ENCODE results near the gene RPS5. TPM values are rescaled to one million over a fixed set of nuclear protein-coding genes. Genes with fewer than 3 reads are reported as not detected.
"Not testable (repeated sequence)": the region's sequence is repeated elsewhere in the genome, so short reads cannot be mapped to it uniquely, and the experiment has no call there.

The RPS5 gene
- total and polyA plus RNA-seq, 4 donors: 609 to 1,636 (median 1,064) TPM

DNA sequence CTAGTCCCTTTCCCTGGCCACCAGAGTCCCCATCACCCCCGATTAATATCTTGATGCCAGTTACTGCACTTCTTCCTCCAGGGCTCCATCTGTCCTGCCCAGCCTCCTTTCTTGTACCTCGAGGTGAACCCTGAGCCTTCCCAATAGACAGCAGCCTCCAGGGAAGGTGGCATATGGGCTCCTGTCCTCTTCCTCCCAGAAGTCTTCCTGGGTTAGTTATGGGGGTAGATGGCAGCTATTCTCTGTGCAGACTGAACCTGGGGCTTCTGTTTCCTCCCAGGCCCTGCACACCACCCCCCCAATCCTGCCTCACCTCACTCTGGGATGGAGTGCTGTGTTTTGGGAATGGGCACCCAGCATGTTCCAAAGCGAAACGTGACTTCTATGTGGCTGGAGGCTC lies 11.0 kb downstream of the RPS5 start:
- ATAC-seq (ENCODE audit: low FRiP score): no peak
- intact Hi-C loops (cut with DNase I): no loop called here
- Histone ChIP-seq H3K9me3 (ENCODE audit: control insufficient read depth, low read length) (no peaks in the 10 kb centered on the region), H3K36me3 (ENCODE audit: control insufficient read depth in 1 of 2, insufficient read depth in 2 of 2, low read length in 1 of 2) (peaks cover 3 to 12% of the 10 kb centered on the region in 2 donors), H3K27ac (ENCODE audit: low read depth in 1 of 2, low read length in 2 of 2) (no peak overlapping the region), H3K27me3 (ENCODE audit: control insufficient read depth in 1 of 2, insufficient read depth in 2 of 2, low read length in 1 of 2) (no peaks in the 10 kb centered on the region), H3K4me3 (ENCODE audit: low read length in 2 of 2) (no peak overlapping the region), H3K4me1 (ENCODE audit: control insufficient read depth in 1 of 2, insufficient read depth in 2 of 2, low read length in 2 of 2) (no peaks in the 10 kb centered on the region)
- DNase-seq: peak in 1 of 2 donors; percentile 13
- 82% methylated on average over 4 of the region's 4 CpGs for WGBS, 2 donors

DNA sequence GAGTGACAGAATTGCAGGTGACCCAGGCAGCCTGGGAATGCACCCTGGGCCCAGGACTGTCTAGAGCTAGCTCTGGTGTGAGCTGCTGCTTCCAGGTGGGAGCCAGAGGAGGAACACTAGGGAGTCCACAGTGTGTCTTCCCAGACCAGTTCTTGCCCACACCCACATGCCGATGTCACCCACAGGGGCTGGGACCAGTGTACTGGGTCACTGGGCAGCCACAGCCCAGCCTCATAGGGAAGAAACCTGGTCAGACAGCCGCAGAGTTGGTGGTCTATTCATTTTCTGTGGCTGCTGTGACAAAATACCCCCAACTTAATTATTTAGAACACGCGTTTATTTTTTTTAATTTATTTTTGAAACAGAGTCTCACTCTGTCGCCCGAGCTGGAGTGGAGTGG lies 11.5 kb downstream of the RPS5 start:
- no peaks in the 10 kb centered on the region for H3K4me1 ChIP-seq (ENCODE audit: control insufficient read depth in 1 of 2, insufficient read depth in 2 of 2, low read length in 2 of 2)
- H3K27ac ChIP-seq (ENCODE audit: low read depth in 1 of 2, low read length in 2 of 2): no peak overlapping the region
- peaks cover 0 to 9% of the 10 kb centered on the region in 2 donors for H3K36me3 ChIP-seq (ENCODE audit: control insufficient read depth in 1 of 2, insufficient read depth in 2 of 2, low read length in 1 of 2)
- no peaks in the 10 kb centered on the region for H3K9me3 ChIP-seq (ENCODE audit: control insufficient read depth, low read length)
- ATAC-seq (ENCODE audit: low FRiP score): no peak
- no peak overlapping the region for H3K4me3 ChIP-seq (ENCODE audit: low read length in 2 of 2)
- H3K27me3 ChIP-seq (ENCODE audit: control insufficient read depth in 1 of 2, insufficient read depth in 2 of 2, low read length in 1 of 2): no peaks in the 10 kb centered on the region
- peak in 1 of 2 donors; percentile 37 for DNase-seq
- 90 to 91% methylated on average over 6 of the region's 6 CpGs for WGBS, 2 donors
- intact Hi-C loops (cut with DNase I): no loop called here

DNA sequence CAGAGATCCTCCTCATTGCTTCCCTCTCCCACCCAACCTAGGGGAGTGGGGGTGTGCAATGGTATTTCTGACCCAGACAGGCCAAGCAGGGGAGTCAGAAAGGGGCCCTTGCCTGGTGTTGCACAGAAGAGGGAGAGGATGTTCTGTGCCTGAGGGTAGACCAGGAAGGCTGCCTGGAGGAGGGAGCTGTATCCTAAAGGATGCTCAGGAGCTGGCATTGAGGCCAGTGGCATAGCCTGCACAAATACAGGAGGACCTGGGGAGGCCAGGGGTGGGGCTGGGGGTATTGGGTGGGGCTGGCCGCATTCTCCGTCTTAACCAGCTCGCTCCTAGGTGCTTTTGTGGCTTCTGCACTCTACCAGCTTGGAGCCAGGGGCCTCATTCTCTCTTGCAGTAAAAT lies 12.8 kb downstream of the RPS5 start:
- DNase-seq (peak in 1 of 2 donors; percentile 39), ATAC-seq (ENCODE audit: low FRiP score) (no peak)
- 94 to 98% methylated on average over 3 of the region's 3 CpGs for WGBS, 2 donors
- intact Hi-C loops (cut with DNase I): loop anchor here in 1 of 2 donors (5.0 kb wide), 1 partner anchor 42 kb away; the partner anchor contains the start of gene ZNF132
- Histone ChIP-seq H3K27ac (ENCODE audit: low read depth in 1 of 2, low read length in 2 of 2) (no peak overlapping the region), H3K4me1 (ENCODE audit: control insufficient read depth in 1 of 2, insufficient read depth in 2 of 2, low read length in 2 of 2) (no peaks in the 10 kb centered on the region), H3K36me3 (ENCODE audit: control insufficient read depth in 1 of 2, insufficient read depth in 2 of 2, low read length in 1 of 2) (no peaks in the 10 kb centered on the region), H3K27me3 (ENCODE audit: control insufficient read depth in 1 of 2, insufficient read depth in 2 of 2, low read length in 1 of 2) (no peaks in the 10 kb centered on the region), H3K4me3 (ENCODE audit: low read length in 2 of 2) (no peak overlapping the region), H3K9me3 (ENCODE audit: control insufficient read depth, low read length) (no peaks in the 10 kb centered on the region)

DNA sequence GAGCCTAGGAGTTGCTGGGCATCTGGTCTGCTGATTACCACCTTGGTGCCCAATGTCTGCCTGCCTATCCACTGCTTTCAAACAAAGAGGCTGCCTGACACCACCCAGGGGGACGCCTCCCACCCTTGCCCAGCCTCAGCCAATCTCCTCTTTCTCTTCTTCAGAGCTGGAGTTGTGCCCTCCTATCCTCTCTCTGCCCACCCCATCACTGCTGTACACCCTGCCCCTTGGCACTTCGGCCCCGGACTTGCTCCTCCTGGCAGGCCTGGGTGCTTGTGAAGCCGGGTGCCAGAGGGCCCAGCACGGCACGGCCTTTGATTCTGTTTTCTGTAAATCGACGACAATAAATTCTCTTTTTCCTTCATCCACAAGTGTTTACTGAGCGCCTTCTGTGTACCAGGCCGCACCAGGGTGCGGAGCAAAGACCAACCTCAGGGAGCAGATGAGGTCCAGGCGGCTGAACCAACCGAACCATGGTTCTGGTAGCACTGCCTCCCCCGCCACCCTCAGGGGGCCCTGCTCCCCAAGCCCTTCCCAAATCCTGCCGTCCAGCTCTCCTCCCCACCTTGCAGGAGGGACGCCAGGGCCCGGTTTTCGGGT lies 13.3 kb downstream of the RPS5 start:
- no peaks in the 10 kb centered on the region for H3K9me3 ChIP-seq (ENCODE audit: control insufficient read depth, low read length)
- ATAC-seq (ENCODE audit: low FRiP score): no peak
- no peak overlapping the region for H3K27ac ChIP-seq (ENCODE audit: low read depth in 1 of 2, low read length in 2 of 2)
- H3K4me3 ChIP-seq (ENCODE audit: low read length in 2 of 2): peak overlapping the region in 1 of 2 donors; percentile 57
- H3K36me3 ChIP-seq (ENCODE audit: control insufficient read depth in 1 of 2, insufficient read depth in 2 of 2, low read length in 1 of 2): no peaks in the 10 kb centered on the region
- H3K4me1 ChIP-seq (ENCODE audit: control insufficient read depth in 1 of 2, insufficient read depth in 2 of 2, low read length in 2 of 2): no peaks in the 10 kb centered on the region
- intact Hi-C loops (cut with DNase I): loop anchor here in 1 of 2 donors (5.0 kb wide), 1 partner anchor 42 kb away; the partner anchor contains the start of gene ZNF132
- peak; percentile 50 to 74 for DNase-seq
- H3K27me3 ChIP-seq (ENCODE audit: control insufficient read depth in 1 of 2, insufficient read depth in 2 of 2, low read length in 1 of 2): no peaks in the 10 kb centered on the region
- 22 to 39% methylated on average over 18 of the region's 18 CpGs for WGBS, 2 donors

DNA sequence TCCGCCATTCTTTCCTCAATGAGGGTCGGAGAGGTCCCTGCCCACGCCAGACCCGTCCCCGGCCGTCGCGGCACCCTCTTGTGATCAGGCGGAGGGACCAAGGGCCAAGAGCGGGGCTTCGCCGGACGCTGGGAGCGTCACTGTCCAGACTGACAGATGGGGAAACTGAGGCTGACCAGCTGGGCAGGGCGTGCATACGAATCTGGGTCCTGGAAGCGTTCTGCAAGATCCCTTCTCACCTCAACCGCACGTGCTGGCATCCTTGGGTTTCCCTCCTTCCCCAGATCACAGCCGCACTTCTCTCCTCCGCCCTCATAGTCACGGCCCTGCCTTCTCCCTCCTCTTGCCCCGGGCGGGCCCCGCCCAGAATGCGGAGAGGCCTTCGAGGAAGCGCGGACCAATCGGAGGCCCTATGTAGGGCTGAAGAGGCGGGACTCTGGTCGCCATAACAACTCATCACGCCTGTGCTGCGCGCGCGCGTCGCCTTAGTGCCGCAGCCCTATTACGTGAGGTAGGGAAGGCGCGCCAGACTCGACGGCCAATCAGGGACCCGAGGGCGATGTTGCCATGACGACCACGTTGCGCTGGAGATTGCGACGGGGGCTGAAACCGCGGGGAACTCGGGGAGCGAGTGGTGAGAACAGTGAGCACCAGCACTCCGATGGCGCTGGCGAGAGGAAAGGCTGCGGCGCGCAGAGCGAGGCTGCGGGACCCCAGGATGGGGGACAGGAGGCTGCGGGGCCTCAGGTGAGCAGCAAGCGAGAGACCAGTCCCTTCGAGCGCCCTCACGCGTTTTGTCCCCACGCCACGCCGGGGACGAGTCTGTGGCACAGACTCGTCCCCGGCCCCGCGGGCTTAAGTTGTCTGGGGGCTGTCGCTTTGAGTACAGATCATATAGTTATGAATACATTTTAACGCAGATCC lies 14.1 kb downstream of the RPS5 start:
- H3K4me3 ChIP-seq (ENCODE audit: low read length in 2 of 2): peak overlapping the region in 1 of 2 donors; percentile 57
- DNase-seq (peak; percentile 100), ATAC-seq (ENCODE audit: low FRiP score) (peak; percentile 100)
- intact Hi-C loops (cut with DNase I): loop anchor here in 1 of 2 donors (5.0 kb wide), 1 partner anchor 41 kb away; the partner anchor contains the start of gene ZNF132
- H3K4me1 ChIP-seq (ENCODE audit: control insufficient read depth in 1 of 2, insufficient read depth in 2 of 2, low read length in 2 of 2): no peaks in the 10 kb centered on the region
- H3K27ac ChIP-seq (ENCODE audit: low read depth in 1 of 2, low read length in 2 of 2): no peak overlapping the region
- no peaks in the 10 kb centered on the region for H3K36me3 ChIP-seq (ENCODE audit: control insufficient read depth in 1 of 2, insufficient read depth in 2 of 2, low read length in 1 of 2)
- H3K9me3 ChIP-seq (ENCODE audit: control insufficient read depth, low read length): no peaks in the 10 kb centered on the region
- H3K27me3 ChIP-seq (ENCODE audit: control insufficient read depth in 1 of 2, insufficient read depth in 2 of 2, low read length in 1 of 2): no peaks in the 10 kb centered on the region
- WGBS, 2 donors: 1% methylated on average over 77 to 80 of the region's 80 CpGs

DNA sequence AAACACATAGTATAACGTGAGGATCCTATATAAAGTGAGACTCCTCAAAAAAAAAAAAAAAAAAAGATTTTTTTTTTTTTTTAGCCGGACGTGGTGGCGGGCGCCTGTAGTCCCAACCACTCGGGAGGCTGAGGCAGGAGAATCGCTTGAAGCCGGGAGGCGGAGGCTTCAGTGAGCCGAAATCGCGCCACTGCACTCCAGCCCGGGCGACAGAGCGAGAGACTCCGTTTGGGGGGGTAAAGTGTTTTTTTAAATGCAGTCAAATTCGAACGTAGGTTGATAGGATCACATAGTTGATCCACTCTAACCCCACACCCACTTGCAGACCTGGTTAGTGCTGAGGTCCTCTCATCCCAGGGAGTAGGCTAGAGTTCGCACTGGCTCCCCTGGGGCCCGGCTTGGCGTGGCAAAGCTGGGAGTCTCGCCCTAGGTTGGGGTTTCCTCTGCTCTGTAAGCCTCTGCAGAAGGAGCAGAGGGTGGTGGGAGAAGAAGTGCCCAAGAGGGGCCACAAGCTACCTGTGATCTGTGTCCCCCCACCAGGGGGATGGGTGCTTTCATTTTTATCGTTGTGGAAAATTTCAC lies 14.9 kb downstream of the RPS5 start:
- Histone ChIP-seq H3K27me3 (ENCODE audit: control insufficient read depth in 1 of 2, insufficient read depth in 2 of 2, low read length in 1 of 2) (no peaks in the 10 kb centered on the region), H3K27ac (ENCODE audit: low read depth in 1 of 2, low read length in 2 of 2) (no peak overlapping the region), H3K4me3 (ENCODE audit: low read length in 2 of 2) (no peak overlapping the region), H3K9me3 (ENCODE audit: control insufficient read depth, low read length) (no peaks in the 10 kb centered on the region), H3K4me1 (ENCODE audit: control insufficient read depth in 1 of 2, insufficient read depth in 2 of 2, low read length in 2 of 2) (no peaks in the 10 kb centered on the region), H3K36me3 (ENCODE audit: control insufficient read depth in 1 of 2, insufficient read depth in 2 of 2, low read length in 1 of 2) (no peaks in the 10 kb centered on the region)
- intact Hi-C loops (cut with DNase I): loop anchor here in 1 of 2 donors (5.0 kb wide), 1 partner anchor 40 kb away; the partner anchor contains the start of gene ZNF132
- 26 to 30% methylated on average over 21 to 23 of the region's 23 CpGs for WGBS, 2 donors
- ATAC-seq (ENCODE audit: low FRiP score) (no peak), DNase-seq (peak in 1 of 2 donors; percentile 60)

DNA sequence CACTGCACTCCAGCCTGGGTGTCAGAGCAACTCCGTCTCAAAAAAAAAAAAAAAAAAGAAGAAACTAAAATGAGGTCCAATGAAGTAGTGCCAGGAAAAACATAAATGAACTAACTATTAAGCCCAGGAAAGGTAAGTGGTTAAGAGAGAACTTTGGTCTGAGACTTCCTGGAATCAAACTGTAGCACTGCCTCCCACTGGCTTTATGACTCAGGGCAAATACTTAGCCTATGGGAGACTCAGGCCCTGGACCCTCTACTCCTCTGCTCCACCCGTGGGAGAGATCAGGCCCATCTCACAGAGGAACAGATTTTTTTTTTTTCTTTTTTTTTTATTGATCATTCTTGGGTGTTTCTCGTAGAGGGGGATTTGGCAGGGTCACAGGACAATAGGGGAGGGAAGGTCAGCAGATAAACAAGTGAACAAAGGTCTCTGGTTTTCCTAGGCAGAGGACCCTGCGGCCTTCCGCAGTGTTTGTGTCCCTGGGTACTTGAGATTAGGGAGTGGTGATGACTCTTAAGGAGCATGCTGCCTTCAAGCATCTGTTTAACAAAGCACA lies 16.9 kb downstream of the RPS5 start:
- not testable (repeated sequence) for H3K4me1 ChIP-seq (ENCODE audit: control insufficient read depth in 1 of 2, insufficient read depth in 2 of 2, low read length in 2 of 2); H3K36me3 ChIP-seq (ENCODE audit: control insufficient read depth in 1 of 2, insufficient read depth in 2 of 2, low read length in 1 of 2); H3K27me3 ChIP-seq (ENCODE audit: control insufficient read depth in 1 of 2, insufficient read depth in 2 of 2, low read length in 1 of 2); H3K9me3 ChIP-seq (ENCODE audit: control insufficient read depth, low read length); H3K27ac ChIP-seq (ENCODE audit: low read depth in 1 of 2, low read length in 2 of 2); ATAC-seq (ENCODE audit: low FRiP score); DNase-seq; H3K4me3 ChIP-seq (ENCODE audit: low read length in 2 of 2)
- intact Hi-C loops (cut with DNase I): loop anchor here in 1 of 2 donors (5.0 kb wide), 1 partner anchor 38 kb away; the partner anchor contains the start of gene ZNF132
- WGBS, 2 donors: 71 to 82% methylated on average over 4 to 5 of the region's 5 CpGs
